GM19351 (cell line): ENCODE measurements around the gene RAB4B.
"Not testable (repeated sequence)": the region's sequence is repeated elsewhere in the genome, so short reads cannot be mapped to it uniquely, and the experiment has no call there.

Source experiments
- ATAC-seq: cut with Tn5 transposase; IDR thresholded peaks from one replicate; pipeline ENCODE4 v1.9.1; 2021; ENCODE audit warnings: mild to moderate bottlenecking, moderate library complexity; ENCODE audit not compliant: unreplicated experiment

The RAB4B gene

DNA sequence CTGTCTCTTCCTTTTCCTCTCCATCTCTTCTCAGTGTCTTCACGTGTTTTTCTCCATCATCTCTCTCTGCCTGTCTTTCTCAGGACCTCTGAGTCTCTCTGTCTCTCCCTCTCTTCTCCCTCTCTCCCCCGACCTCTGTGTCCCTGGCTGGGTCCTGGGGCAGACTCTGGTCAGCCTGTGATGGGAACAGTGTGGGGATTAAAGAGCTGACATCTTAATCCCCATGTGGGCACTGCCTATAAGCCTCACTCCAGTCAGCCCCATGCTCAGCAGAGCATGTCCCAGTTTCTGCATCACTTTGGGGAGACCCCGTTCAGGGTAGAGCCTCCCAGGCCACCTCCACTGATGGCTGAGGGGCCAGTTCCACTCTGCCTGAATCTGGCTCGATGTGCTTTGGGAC is 37.2 kb downstream of the RAB4B start:
- ATAC-seq: no peak

DNA sequence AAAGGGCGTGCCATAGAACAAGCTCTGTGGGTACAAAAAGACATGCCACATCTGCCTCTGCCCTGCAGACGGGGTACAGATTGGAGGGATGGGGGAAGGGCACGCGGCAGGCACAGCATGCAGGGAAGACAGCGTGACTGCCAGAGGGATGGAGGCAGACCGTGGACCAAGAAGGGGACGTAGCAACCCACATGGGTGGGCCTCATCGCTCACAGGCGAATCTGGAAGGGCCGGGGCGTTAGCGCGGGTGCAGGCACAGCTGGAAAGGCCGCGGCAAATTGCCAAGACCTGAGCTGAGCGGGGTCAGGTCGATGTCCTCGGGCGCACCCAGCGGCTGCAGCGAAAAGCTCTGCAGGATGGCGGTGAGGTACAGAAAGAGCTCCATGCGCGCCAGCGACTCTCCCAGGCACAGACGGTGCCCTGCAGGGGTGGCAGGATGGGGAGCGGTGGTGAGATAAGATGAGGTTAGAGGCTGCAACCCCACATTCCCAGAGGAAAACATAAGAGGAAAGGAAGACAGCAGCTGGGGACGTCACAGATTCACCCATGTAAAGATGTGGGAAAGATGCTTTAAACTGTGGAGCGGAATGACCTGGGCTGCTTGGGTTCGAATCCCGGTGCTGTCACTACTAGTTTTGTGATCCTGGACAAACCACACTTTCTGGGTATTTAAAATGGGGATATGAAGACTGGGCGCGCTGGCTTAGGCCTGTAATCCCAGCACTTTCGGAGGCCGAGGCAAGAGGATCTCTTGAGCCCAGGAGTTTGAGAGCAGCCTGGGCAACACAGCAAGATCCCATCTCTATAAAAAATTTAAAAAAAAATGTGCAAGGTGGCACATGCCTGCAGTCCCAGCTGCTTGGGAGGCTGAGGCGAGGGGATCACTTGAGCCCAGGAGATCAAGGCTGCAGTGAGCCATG is 40.7 kb downstream of the RAB4B start:
- not testable (repeated sequence) for ATAC-seq

DNA sequence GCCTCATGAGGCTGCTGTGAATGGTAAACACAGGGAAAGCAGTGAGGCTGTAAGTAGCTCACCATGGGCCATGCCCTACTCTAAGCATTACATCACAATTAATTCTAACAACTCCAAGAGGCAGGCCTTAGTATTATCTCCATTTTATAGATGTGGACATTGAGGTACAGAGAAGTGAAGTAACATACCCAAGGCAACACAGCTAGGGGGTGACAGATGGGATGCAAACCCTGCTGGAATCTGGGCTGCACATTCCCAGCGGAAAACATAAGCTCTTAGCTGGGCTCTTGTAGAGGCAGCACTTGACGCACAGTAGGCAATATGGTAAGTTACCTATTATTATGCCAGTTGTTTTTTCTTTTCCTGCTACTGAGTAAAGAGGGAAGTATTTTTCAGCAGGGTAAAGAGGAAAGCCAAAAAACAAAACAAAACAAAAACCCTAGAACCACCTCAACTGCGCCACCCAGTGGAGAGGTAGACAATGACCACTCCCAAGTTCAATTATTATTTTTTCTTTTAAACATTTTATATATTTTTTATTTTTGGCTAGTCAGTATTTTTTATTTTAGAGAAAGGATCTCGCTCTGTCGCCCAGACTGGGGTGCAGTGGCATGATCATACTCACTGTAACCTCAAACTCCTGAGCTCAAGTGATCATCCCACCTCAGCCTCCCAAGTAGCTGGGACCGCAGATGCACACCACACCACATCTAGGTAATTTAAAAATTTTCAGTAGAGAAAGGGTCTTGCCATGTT is 41.6 kb downstream of the RAB4B start:
- ATAC-seq: not testable (repeated sequence)

DNA sequence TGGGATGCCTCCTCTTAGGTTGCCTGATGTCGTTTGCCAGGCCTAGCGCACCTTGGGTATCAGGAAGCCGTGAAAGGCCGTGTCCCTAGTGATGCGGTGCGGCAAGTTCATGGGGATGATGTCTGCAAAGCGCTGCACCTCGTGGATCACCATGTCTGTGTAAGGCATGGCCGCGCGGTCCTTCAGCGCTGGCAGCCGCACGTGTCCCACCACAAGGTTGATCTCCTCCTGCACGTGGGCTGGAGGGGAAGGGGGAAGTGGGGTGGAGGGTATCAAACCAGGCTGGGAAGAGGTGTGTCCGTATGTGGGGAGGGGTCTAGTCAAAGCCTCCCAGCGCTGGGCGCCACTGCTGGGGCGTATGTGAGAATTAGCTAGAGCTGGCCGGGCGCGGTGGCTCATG is 44.1 kb downstream of the RAB4B start:
- no peak for ATAC-seq

DNA sequence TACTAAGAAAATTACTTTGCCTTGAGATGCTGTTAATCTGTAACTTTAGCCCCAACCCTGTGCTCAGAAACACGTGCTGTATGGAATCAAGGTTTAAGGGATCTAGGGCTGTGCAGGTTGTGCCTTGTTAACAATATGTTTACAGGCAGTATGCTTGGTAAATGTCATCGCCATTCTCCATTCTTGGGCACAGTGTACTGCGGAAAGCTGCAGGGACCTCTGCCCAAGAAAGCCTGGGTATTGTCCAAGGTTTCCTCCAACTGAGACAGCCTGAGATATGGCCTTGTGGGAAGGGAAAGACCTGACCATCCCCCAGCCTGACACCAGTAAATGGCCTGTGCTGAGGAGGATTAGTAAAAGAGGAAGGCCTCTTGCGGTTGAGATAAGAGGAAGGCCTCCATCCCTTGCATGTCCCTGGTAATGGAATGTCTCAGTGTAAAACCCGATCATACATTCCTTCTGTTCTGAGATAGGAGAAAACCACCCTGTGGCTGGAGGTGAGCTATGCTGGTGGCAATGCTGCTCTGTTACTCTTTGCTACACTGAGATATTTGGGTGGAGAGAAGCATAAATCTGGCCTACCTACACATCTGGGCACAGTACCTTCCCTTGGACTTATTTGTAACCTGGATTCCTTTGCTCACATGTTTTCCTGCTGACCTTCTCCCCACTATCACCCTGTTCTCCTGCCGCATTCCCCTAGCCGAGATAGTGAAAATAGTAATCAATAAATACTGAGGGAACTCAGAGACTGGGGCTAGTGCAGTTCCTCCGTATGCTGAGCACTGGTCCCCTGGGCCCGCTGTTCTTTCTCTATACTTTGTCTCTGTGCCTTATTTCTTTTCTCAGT is 44.9 kb downstream of the RAB4B start:
- not testable (repeated sequence) for ATAC-seq

DNA sequence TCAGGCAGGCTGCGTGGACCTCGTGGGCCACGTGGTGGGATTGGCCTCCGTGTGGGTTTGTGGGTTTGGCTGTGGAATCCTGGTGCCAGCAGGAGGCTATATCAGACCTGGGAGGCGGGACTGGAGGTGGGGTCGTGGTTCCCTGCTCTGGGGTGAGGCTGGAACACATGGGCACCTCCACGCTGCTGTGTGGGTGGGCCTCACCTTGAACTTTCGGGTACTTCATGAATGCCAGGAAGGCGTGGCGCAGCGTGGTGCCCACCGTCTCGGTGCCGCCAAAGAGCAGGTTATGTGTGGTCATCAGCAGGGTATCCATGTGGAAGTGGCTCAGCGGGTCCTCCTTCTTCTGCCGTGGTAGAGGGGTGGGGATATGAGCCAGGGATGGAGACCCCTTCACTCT is 46.9 kb downstream of the RAB4B start:
- ATAC-seq: not testable (repeated sequence)

DNA sequence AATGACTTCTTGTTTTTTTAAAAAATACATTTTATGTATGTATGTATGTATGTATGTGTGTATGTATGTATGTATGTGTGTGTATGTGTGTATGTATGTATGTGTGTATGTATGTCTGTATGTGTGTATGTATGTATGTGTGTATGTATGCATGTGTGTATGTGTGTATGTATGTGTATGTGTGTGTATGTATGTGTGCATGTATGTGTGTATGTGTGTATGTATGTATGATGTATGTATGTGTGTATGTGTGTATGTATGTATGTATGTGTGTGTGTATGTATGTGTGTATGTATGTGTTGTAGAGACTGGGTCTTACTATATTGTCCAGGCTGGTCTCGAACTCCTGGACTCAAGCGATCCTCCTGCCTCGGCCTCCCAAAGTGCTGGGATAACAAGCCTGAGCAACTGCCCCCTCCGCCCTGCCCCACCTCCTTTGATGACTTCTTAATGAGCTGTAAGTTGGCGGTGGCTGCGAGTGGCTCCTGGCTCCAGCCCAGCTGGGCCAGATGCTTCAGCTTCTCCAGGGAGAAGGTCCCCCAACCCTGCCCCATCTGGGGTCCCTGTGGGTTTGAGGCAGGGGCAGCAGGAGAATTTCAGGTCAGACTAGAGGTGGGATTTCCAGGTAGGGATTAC is 47.5 kb downstream of the RAB4B start:
- not testable (repeated sequence) for ATAC-seq

DNA sequence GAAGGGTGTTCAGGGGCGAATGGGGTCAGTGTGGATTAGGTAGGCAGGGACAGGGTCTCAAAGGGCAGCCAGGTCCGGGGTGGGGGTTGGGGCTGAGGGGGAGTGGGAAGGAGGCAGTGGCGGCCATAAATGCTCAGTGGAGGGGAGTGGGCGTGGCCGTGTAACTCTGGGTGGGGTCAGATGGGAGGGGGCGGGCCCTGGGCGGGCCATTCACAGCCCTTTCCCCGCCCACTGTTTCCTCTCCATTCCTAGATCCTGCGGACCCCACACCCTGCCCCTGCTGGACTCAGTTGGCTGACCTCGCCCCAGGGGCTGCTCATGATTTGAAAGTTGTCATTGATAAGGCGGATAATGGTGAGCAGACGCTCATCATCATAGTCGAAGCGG is 48.3 kb downstream of the RAB4B start:
- ATAC-seq: not testable (repeated sequence)

DNA sequence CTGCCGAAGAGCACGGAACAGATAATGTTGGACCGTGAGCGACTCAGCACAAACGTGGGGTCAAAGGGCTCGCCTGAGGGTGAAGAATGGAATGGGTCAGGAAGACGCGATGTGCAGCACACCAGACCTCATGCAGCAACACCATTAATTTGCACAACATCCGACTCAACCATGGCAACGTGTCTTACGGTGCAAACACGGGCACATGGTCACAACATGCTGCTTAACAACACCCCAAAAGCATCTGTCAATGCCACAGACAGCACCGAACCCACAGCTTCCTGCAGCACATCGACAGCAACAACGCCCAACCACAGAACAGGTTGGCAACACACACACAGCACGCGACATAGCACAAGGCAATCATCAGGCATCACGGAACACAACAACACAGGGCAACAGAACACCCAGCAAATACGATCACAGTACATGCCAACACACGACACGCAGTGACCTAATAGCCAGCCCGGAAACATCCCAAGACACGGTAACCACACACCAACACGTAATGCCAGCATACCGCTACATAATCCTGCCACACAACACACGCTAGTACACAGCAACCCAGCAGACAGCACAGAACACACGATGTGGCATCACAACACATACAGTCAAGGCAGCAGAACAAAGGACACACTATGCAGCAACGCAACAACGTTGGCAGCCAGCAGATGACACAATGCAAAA is 48.8 kb downstream of the RAB4B start:
- ATAC-seq: not testable (repeated sequence)

DNA sequence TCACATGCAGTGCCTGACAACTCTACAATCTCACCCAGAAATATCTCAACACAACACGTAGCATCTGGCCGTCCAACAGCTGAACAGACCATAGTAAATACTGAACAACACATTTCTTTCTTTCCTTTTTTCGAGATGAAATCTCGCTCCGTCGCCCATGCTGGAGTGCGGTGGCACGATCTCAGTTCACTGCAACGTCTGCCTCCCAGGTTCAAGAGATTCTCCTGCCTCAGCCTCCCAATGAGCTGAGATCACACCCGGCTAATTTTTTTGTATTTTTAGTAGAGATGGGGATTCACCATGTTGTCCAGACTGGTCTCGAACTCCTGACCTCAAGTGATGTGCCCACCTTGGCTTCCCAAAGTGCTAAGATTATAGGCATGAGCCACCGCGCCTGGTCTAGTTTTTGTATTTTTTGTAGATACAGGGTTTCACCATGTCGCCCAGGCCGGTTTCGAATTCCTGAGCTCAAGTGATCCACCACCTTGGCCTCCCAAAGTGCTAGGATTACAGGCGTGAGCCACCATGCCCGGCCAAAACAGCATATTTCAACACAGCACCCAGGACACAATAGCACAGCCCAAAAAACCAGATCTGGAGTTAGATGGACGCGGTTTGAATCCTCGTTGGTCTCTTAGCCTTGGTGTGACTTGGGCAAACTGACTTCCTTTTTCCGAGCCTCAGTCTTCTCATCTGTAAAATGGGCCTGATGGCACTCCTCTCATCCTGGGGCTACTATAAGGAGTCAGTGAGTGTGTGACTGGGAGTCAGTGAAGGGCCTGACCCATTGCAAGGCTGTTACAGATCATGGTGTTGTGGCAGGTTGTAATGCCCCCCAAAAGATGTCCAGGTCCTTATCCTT is 49.6 kb downstream of the RAB4B start:
- no peak for ATAC-seq

DNA sequence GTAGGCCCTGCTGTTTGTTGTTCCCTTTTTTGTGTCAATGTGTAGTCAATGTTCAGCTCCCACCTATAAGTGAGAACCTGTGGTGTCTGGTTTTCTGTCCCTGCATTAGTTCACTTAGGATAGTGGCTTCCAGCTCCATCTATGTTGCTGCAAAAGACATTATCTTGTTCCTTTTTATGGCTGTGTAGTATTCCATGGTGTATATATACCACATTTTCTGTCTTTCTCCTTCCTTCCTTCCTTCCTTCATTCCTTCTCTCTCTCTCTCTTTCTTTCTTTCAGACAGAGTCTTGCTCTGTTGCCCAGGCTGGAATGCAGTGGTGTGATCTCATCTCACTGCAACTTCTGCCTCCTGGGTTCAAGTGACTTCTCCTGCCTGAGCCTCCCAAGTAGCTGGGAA is 51.2 kb downstream of the RAB4B start:
- no peak for ATAC-seq

DNA sequence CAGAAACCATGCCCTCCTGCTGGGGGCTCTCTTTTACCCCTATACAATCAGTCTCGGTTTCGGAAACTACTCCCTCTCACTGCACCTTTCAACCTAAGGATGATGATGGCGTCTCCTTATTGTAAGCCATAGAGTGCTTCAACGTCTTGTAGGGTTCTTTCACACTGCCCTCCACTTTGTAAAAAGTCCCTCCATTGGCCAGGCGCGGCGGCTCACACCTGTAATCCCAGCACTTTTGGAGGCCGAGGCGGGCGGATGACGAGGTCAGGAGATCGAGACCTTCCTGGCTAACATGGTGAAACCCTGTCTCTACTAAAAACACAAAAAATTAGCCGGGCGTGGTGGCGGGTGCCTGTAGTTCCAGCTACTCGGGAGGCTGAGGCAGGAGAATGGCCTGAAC is 52.7 kb downstream of the RAB4B start:
- not testable (repeated sequence) for ATAC-seq

DNA sequence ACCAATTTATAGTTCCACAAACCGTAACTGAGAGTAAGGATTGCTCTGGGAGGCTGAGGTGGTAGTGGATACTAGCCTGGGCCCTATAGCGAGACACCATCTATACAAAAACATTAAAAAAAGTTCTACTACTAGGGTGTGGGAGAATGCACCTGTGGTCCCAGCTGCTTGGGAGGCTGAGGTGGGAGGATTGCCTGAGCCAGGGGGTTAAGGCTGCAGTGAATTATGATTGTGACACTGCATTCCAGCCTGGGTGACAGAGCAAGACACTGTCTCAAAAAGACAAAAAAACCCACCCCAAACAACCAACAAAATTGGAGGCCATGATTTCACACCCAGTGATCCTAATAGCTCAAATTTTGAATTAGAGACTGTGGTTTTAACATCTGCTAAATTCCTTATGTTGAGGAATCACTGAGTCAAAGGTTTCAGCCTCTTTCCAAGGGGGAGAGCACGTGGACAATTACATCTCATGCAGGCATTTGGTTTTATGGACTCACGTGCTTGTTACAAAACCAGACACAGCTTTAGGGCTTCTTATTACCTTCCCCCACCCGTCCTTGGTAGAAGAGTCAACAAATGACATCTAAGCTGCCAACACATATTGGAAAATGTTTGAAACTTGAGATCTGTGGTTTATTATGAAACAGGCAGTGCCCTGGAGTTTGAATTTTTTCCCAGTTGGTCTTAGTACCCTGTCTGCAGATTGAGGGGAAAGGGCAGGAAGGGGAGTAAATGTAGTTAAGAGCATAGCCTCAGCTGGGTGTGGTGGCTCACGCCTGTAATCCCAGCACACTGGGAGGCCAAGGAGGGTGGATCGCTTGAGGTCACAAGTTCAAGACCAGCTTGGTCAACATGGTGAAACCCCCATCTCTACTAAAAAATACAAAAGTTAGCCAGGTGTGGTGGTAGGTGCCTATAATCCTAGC is 53.7 kb downstream of the RAB4B start:
- no peak for ATAC-seq

DNA sequence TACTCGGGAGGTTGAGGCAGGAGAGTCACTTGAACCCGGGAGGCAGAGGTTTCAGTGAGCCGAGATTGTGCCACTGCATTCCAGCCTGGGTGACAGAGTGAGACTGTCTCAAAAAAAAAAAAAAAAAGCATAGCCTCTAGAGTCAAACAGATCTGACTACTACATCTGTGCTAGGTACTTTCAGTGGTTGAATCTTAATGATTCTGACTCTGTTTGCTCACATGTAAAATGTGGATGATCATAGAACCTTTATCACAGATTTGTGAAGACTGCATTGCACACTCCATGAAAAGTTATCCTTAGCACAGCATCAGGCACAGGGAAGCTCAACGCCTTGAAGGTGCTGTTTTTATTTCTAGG is 54.4 kb downstream of the RAB4B start:
- ATAC-seq: not testable (repeated sequence)

DNA sequence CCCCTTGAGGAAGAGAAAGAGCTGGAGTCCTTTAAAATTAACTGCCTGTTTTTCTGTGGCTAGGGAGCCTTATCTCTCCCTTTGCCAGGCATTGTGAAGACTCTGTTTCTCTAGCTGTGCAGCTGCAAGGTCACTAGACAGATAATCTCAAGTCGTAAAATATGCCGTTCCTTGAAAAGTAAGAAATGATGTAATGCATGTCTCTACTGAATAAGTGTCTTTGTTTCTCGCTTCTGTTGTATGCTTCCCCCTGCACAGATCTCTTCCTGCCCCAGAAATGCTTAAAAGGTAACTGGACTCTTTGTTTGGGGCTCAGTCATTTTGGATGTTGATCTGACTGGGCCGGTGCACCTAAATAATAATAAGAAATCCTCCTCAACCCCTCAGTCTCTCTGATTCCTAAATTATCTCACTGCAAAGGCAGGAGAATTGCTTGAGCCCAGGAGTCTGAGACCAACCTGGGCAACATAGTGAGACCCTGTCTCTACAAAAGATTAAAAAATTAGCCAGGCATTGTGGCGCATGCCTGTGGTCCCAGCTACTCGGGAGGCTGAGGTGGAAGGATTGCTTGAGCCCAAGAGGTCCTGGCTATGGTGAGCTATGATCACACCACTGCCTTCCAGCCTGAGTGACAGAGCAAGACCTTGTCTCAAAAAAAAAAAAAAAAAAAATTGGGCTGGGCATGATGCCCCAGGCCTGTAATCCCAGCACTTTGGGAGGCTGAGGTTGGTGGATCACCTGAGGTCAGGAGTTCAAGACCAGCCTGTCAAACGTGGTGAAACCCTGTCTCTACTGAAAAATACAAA is 55.9 kb downstream of the RAB4B start:
- not testable (repeated sequence) for ATAC-seq

DNA sequence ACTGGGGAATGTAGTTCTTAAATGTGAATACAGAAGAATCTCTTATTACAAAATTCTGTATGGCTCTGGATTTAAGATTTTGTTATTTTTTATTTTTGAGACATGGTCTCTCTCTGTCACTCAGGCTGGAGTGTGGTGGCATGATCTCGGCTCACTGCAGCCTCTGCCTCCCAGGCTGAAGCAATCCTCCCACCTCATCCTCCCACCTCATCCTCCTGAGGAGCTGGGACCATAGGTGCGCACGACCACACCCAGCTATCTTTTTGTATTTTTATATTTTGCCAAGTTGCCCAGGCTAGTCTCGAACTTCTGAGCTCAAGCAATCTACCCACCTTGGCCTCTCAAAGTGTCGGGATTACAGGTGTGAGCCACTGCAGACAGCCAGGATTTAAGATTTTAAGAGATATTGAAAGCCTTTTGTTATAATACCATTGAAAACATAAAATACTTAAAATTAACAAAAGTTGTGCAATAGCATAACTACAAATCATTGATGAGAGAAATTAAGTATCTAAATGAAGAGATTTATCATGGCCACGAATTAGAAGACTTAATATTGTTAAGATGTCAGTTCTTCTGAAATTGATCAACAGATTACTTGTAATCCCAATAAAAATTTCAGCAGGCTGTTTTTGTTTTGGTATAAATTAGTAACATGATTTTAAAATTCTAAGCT is 58.8 kb downstream of the RAB4B start:
- ATAC-seq: no peak

DNA sequence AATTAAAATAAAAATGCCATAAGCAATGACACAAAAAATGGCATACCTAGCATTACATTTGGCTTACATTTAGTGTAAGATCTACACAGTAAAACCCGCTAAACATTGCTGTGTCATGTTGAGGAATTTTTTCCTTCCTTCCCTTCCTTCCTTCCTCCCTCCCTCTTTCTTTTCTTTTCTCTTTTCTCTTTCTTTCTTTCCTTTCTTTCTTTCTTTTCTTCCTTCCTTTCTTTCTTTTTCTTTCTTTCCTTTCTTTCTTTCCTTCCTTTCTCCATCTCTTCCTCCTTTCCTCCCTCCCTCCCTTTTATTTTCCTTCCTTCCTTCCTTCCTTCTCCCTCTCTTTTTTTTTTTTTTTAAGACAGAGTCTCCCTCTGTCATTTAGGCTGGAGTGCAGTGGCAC is 60.4 kb downstream of the RAB4B start:
- not testable (repeated sequence) for ATAC-seq
